ENCODE data around the gene SOST.

SOST gene

DNA sequence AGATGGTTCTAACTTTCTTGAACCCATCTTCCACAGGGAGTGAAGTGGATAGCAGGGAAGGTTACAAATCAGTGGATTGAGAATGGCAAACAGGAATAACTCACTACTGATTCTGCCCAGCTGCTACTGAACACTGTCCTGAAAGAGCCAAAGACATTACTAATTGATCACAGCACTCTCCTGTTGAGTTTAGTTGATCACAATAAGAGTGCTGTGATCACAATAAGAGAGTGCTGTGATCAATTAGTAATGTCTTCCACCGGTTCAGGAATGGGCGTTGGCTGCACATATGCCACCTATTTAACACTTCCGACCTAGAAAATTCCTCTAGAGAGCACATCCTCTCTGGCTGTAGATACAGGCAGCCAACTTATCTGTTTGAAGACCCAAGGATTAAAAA lies 33.0 kb upstream of the SOST start:
- TF ChIP-seq, protein P1, sequence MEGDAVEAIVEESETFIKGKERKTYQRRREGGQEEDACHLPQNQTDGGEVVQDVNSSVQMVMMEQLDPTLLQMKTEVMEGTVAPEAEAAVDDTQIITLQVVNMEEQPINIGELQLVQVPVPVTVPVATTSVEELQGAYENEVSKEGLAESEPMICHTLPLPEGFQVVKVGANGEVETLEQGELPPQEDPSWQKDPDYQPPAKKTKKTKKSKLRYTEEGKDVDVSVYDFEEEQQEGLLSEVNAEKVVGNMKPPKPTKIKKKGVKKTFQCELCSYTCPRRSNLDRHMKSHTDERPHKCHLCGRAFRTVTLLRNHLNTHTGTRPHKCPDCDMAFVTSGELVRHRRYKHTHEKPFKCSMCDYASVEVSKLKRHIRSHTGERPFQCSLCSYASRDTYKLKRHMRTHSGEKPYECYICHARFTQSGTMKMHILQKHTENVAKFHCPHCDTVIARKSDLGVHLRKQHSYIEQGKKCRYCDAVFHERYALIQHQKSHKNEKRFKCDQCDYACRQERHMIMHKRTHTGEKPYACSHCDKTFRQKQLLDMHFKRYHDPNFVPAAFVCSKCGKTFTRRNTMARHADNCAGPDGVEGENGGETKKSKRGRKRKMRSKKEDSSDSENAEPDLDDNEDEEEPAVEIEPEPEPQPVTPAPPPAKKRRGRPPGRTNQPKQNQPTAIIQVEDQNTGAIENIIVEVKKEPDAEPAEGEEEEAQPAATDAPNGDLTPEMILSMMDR (IDR thresholded peaks at IDR 0.05; ENCODE audit: control insufficient read depth, extremely low read depth, insufficient read depth): no peak
- peak; percentile 76 for DNase-seq (ENCODE audit: low read depth)
- no peak overlapping the region for H3K4me3 ChIP-seq (ENCODE audit: low read depth, low read length)

DNA sequence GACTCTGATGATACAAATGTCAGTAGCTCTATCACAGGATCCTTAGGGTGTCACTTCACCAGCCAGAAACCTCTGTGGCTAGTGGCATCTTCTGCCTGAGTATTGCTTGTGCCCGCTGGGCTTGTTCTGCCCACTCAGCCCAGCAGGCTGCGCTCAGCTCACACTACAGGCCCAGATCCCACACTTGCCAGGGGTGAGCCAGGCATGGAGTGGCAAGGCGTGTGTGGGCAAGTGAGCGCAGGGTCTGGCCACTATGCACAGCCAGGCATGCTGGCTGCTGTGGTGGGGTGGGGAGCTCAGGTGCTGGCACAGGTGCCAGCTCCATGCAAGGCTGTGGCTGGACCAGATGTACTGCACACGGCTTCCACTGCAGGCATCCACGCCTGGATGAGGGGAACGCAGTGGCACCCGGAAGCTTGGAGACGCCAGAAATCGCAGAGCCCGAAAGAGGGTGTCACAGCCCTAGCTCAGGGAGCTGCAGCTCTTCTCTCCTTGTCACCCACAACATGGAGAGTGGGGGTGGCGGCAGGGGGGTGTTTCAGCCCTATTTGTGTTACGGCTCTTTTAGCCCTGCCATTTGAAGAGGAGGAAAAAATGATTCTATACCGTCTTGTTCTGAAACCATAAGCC lies 31.8 kb upstream of the SOST start:
- H3K4me3 ChIP-seq (ENCODE audit: low read depth, low read length): no peak overlapping the region
- no peak for DNase-seq (ENCODE audit: low read depth)
- TF ChIP-seq, protein P1 (IDR thresholded peaks at IDR 0.05; ENCODE audit: control insufficient read depth, extremely low read depth, insufficient read depth): peak; percentile 36

DNA sequence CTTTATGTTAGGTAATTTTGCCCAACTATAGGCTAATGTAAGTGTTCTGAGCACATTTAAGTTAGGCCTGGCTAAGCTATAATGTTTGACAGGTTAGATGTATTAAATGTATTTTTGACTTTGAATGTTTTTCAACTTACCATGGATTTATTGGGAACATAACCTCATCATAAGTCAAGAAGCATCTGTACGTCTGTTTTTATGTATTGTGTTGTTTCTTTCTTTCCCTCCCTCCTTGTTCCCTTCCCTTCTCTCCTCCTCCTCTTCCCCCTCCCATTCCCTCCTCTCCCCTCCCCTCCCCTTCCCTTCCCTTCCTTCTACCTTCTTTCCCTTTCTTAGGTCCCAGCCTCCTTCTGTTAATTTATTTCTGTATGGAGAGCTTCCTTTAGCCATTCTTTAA lies 30.9 kb upstream of the SOST start:
- no peak for DNase-seq (ENCODE audit: low read depth)
- TF ChIP-seq, protein P1 (IDR thresholded peaks at IDR 0.05; ENCODE audit: control insufficient read depth, extremely low read depth, insufficient read depth): no peak
- H3K4me3 ChIP-seq (ENCODE audit: low read depth, low read length): no peak overlapping the region

DNA sequence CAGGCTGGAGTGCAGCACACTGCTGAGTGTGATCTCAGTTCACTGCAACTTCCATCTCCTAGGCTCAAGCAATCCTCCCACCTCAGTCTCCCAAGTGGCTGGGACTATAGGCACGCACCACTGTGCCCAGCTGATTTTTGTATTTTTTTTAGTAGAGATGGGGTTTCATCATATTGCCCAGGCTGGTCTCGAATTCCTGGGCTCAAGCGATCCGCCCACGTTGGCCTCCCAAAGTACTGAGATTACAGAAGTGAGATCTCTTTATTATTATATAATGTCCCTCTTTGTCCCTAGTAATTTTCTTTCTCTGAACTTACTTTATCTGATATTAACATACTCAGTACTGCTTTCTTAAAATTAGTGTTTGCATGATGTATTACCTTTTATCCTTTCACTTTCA lies 29.9 kb upstream of the SOST start:
- DNase-seq (ENCODE audit: low read depth): no peak
- TF ChIP-seq, protein P1 (IDR thresholded peaks at IDR 0.05; ENCODE audit: control insufficient read depth, extremely low read depth, insufficient read depth): no peak
- H3K4me3 ChIP-seq (ENCODE audit: low read depth, low read length): no peak overlapping the region

DNA sequence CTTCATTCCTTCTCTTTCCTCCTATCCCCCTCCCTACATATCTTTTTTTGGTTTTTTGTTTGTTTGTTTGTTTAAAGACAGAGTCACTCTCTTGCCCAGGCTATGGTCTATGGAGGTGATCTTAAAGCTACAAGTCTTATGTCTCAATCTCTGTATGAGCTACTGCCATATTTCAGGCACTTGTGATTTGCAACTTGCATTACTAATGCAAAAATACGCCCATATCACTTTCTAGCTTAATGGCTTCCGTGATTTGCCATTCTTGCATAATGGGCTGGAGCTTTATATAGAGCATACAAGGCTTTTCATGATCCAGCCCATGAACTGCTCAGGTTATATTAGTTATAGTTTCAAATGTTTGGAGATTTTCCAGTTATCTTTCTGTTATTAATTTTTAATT lies 29.1 kb upstream of the SOST start:
- DNase-seq (ENCODE audit: low read depth): no peak
- no peak overlapping the region for H3K4me3 ChIP-seq (ENCODE audit: low read depth, low read length)
- TF ChIP-seq, protein P1 (IDR thresholded peaks at IDR 0.05; ENCODE audit: control insufficient read depth, extremely low read depth, insufficient read depth): no peak

DNA sequence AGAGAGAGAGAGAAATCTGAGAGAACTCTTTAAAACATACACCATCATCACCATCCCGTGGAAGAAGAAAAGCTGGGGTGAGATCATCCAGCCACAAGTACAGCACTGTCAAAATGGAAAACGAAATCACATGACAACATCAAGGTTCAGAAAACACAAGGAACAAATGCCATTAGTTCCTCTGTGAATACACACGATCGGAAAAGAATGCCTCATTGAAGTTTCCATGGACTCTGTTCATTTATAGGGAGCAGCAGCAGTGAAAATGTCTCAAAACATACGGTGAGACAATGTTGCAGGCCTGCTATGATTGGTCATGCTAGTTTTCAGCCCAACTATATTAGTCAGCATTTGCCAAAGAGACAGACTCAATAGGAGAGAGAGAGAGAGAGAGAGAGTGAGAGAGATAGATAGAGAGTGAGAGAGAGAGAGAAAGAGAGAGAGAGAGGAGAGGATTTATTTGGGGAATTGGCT lies 26.1 kb upstream of the SOST start:
- no peak overlapping the region for H3K4me3 ChIP-seq (ENCODE audit: low read depth, low read length)
- DNase-seq (ENCODE audit: low read depth): no peak
- TF ChIP-seq, protein P1 (IDR thresholded peaks at IDR 0.05; ENCODE audit: control insufficient read depth, extremely low read depth, insufficient read depth): no peak

DNA sequence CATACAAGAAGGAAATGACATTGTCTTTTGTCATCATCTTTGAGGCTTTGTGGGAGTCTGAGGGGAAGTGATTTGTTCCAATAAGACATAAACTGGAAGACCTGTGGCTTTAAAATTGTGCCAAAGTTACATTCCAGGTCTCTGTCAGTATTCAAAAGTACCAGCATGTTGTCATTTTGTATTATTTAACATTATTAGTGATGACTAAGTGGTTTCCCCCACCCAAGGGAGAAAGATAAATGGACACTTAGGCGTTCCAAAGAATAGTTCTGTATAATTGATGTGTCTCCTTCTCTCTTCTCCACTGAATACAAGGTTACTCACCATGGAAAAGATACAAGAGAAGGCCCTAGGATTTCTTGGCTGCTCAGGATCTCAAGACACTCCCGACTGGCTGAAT lies 25.5 kb upstream of the SOST start:
- TF ChIP-seq, protein P1 (IDR thresholded peaks at IDR 0.05; ENCODE audit: control insufficient read depth, extremely low read depth, insufficient read depth): no peak
- H3K4me3 ChIP-seq (ENCODE audit: low read depth, low read length): no peak overlapping the region
- no peak for DNase-seq (ENCODE audit: low read depth)
